Vagina (tissue), 2 donors: ENCODE results near the gene RBFOX1.

Experiments used
- CTCF ChIP-seq, 3 experiments: fragments of 450-650 bp in 2 of 3; fragments of 200-600 bp in 1 of 3; sonication (generic) in 1 of 3; IDR thresholded peaks; one replicate each; pipeline ENCODE4 v1.5.1; 2017 to 2019; ENCODE audit warnings: antibody characterized with exemption in 3 of 3, mild to moderate bottlenecking in 2 of 3, moderate library complexity in 2 of 3
- POLR2A ChIP-seq, 2 donors: fragments of 450-650 bp; IDR thresholded peaks; one replicate each; pipeline ENCODE4 v1.6.1; 2017; ENCODE audit warnings: antibody characterized with exemption in 2 of 2, mild to moderate bottlenecking in 2 of 2, moderate library complexity in 2 of 2

GRCh38 chr16:7471268-7471667, 138.6 kb downstream of the RBFOX1 start:
- TF ChIP-seq CTCF (IDR thresholded peaks at IDR 0.05) (no peak), POLR2A (IDR thresholded peaks at IDR 0.05) (no peak)
